ENCODE data around the gene ZMYND19.

- TF ChIP-seq CTCF (IDR thresholded peaks at IDR 0.05; ENCODE audit: insufficient read depth, low read length) (no peak), GABPA (IDR thresholded peaks at IDR 0.05; ENCODE audit: low read depth) (no peak), POLR2AphosphoS5 (IDR thresholded peaks at IDR 0.05; ENCODE audit: low read depth) (no peak)
Observed at GRCh38 chr9:137583347-137583746, 7.0 kb downstream of the ZMYND19 start.
